LNCAP (cell line): ENCODE results near the gene LDLRAP1.

Source experiments
- CTCF ChIP-seq: fragments of 450-650 bp; IDR thresholded peaks from 2 replicates; pipeline ENCODE4 v1.5.1; 2017; ENCODE audit warnings: mild to moderate bottlenecking

Gene LDLRAP1

GRCh38 chr1:25616095-25616986 is 72.9 kb downstream of the LDLRAP1 start, which contains the start of gene MAN1C1:
Gene MAN1C1, plus strand, starts transcription at chr1:25616791. Its CDS starts 1,007 bp downstream, at chr1:25617798.
- TF ChIP-seq CTCF = no peak

GRCh38 chr1:25616987-25617624 is 73.7 kb downstream of the LDLRAP1 start:
- TF ChIP-seq CTCF = no peak

GRCh38 chr1:25617625-25618432 is 74.4 kb downstream of the LDLRAP1 start:
- TF ChIP-seq CTCF = no peak

- no peak for TF ChIP-seq CTCF
These were observed 75.0 kb downstream of the LDLRAP1 start for GRCh38 chr1:25618433-25618808.
